ENCODE data around the gene SSC5D.

SSC5D gene

GRCh38 chr19:55566823-55567222 lies 78.6 kb downstream of the SSC5D start:
- FAIRE-seq (no peak), DNase-seq (ENCODE audit: insufficient read length, low spot score) (no peak)
- TF ChIP-seq POLR2AphosphoS5 (IDR thresholded peaks at IDR 0.05; ENCODE audit: low read depth, low read length) (no peak), SPI1 (IDR thresholded peaks at IDR 0.05; ENCODE audit: low read depth, low read length) (no peak), POU2F2 (IDR thresholded peaks at IDR 0.05; ENCODE audit: low read depth, low read length) (no peak), TAF1 (IDR thresholded peaks at IDR 0.05; ENCODE audit: low read depth, low read length) (no peak), POLR2A (IDR thresholded peaks at IDR 0.05; ENCODE audit: low read depth, low read length) (no peak), PAX5 (IDR thresholded peaks at IDR 0.05; ENCODE audit: insufficient read depth, low read length, severe bottlenecking) (no peak)

GRCh38 chr19:55567708-55568328 lies 79.6 kb downstream of the SSC5D start:
- no peak for TF ChIP-seq POU2F2 (IDR thresholded peaks at IDR 0.05; ENCODE audit: low read depth, low read length)
- TF ChIP-seq POLR2A (IDR thresholded peaks at IDR 0.05; ENCODE audit: low read depth, low read length) = no peak
- TF ChIP-seq POLR2AphosphoS5 (IDR thresholded peaks at IDR 0.05; ENCODE audit: low read depth, low read length) = no peak
- TF ChIP-seq SPI1 (IDR thresholded peaks at IDR 0.05; ENCODE audit: low read depth, low read length) = no peak
- no peak for TF ChIP-seq PAX5 (IDR thresholded peaks at IDR 0.05; ENCODE audit: insufficient read depth, low read length, severe bottlenecking)
- no peak for FAIRE-seq
- no peak for DNase-seq (ENCODE audit: insufficient read length, low spot score)

Measured in GM12891 (cell line).